K562 (cell line): ENCODE data around the gene KCNN3. TPM values are rescaled to one million over a fixed set of nuclear protein-coding genes. Genes with fewer than 3 reads are reported as not detected.

Source experiments
- ATF1 ChIP-seq, 2 experiments: fragments of 450-650 bp in 1 of 2; IDR thresholded peaks; 2 replicates each; pipeline ENCODE4 v1.6.1; 2016; ENCODE audit warnings: missing compliant biosample characterization in 1 of 2, missing genetic modification characterization in 1 of 2
- NCOA2 ChIP-seq, 2 experiments: fragments of 450-650 bp; IDR thresholded peaks; 2 replicates each; pipeline ENCODE4 v1.6.1; 2018; ENCODE audit warnings: mild to moderate bottlenecking in 2 of 2, moderate library complexity in 1 of 2; ENCODE audit not compliant: partially characterized antibody in 2 of 2
- ZNF384 ChIP-seq: IDR thresholded peaks from 2 replicates; pipeline ENCODE4 v1.6.1; 2012; ENCODE audit warnings: low read depth, low read length, improper control_type of control experiment
- polyA plus RNA-seq, 8 experiments: library from polyadenylated mRNA; depleted of rRNA in 4 of 8; stranded (reverse) in 5 of 8; unstranded in 3 of 8; fragments of >200 nt; fragmentation: Nextera tagmentation in 2 of 8; fragmentation: Illumina TruSeq in 1 of 8; extraction: Ambion mirVana in 2 of 8; extraction: Trizol in 1 of 8; gene quantifications; 2 replicates each; pipeline versions ENCODE4 v1.2.1 to v1.2.3, GENCODE V29; 2011 to 2014; ENCODE audit warnings: inconsistent platforms in 1 of 8, missing spikeins in 1 of 8
- total RNA-seq, 7 experiments: library from RNA; depleted of rRNA in 6 of 7; stranded (reverse); fragments of >200 nt in 6 of 7; fragmentation: Illumina TruSeq in 2 of 7; extraction: Trizol in 2 of 7; gene quantifications; 2 replicates each; pipeline versions ENCODE4 v1.2.1 to v1.2.3, GENCODE V29; 2011 to 2021; ENCODE audit warnings: low replicate concordance in 1 of 7
- TF ChIP-seq, protein P1 (sequence below): fragments of 150-350 bp; IDR thresholded peaks from 2 replicates; pipeline ENCODE4 v1.6.1; 2014; ENCODE audit warnings: low read depth, mild to moderate bottlenecking, low read length, borderline replicate concordance
- TF ChIP-seq, protein P2 (sequence below): fragments of 200-400 bp; formaldehyde crosslinking; IDR thresholded peaks from 2 replicates; pipeline ENCODE4 v1.6.1; 2017; ENCODE audit warnings: mild to moderate bottlenecking, low read depth, low read length, moderate library complexity
- TF ChIP-seq, protein P3 (sequence below), 3 experiments: IDR thresholded peaks in 2 of 3; conservative IDR thresholded peaks in 1 of 3; 2 replicates each; pipeline ENCODE4 v1.5.1; 2011 to 2012; ENCODE audit warnings: low read length in 3 of 3, mild to moderate bottlenecking in 3 of 3, control low read depth in 2 of 3, improper control_type of control experiment in 1 of 3, inconsistent platforms in 1 of 3, low read depth in 1 of 3, mixed read lengths in 1 of 3, moderate library complexity in 1 of 3; ENCODE audit not compliant: insufficient read depth in 2 of 3
- TF ChIP-seq, protein P4 (sequence below): fragments of 450-650 bp; conservative IDR thresholded peaks from 2 replicates; pipeline ENCODE4 v1.6.1; 2016; ENCODE audit warnings: missing genetic modification characterization, low read depth, mild to moderate bottlenecking, control low read depth, missing compliant biosample characterization
- TF ChIP-seq, protein P5 (sequence below): sonication (generic); formaldehyde crosslinking; IDR thresholded peaks from 2 replicates; pipeline ENCODE4 v1.8.0; 2023; ENCODE audit warnings: missing genetic modification reagents, mild to moderate bottlenecking, borderline replicate concordance

The KCNN3 gene
- total and polyA plus RNA-seq, 9 of the 15 experiments (the other 6 are each of a cell fraction or from before 2014, with no cell fraction given), result 0.02 to 0.03 TPM; not detected in 7

DNA sequence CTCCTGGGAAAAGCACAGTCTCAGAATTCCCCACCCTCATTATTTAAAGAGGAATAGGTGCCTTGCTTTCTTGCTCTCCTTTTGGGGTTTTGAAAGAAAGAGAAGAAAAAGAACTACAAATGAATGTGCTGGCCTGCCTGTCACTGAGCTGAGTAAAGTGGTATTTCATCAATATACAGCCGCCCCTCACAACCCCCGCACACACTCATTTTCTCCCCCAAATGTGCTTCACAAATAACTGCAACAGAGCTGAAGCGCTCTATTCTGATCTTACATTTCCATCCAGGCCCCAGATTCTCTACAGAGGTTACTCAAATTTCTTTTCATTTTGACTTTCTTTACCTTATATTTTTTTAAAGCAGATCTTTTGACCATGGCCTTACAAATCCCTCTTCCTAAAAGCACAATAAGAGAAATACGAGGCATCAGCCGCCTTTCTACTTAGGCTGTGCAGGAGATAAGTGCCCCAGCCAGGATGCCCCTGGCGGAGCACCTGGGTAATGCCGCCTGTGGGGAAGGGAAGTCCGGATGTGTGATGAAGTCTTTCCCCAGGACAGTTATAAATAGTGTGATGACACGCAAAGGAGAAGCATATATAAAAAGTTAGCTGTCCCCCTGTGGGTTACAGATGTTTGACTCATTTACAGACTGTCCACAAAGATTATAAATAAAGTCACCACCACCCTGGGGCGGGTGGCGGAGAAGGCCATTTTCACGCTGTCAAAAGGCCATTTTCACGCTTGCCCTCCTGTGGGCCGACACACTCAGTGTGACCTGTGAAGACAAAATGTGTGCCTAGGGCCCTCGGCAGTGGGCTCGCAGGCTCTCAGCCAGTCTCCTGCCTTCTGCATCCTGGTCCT lies 6.5 kb downstream of the KCNN3 start (continued):
- TF ChIP-seq, protein P1, sequence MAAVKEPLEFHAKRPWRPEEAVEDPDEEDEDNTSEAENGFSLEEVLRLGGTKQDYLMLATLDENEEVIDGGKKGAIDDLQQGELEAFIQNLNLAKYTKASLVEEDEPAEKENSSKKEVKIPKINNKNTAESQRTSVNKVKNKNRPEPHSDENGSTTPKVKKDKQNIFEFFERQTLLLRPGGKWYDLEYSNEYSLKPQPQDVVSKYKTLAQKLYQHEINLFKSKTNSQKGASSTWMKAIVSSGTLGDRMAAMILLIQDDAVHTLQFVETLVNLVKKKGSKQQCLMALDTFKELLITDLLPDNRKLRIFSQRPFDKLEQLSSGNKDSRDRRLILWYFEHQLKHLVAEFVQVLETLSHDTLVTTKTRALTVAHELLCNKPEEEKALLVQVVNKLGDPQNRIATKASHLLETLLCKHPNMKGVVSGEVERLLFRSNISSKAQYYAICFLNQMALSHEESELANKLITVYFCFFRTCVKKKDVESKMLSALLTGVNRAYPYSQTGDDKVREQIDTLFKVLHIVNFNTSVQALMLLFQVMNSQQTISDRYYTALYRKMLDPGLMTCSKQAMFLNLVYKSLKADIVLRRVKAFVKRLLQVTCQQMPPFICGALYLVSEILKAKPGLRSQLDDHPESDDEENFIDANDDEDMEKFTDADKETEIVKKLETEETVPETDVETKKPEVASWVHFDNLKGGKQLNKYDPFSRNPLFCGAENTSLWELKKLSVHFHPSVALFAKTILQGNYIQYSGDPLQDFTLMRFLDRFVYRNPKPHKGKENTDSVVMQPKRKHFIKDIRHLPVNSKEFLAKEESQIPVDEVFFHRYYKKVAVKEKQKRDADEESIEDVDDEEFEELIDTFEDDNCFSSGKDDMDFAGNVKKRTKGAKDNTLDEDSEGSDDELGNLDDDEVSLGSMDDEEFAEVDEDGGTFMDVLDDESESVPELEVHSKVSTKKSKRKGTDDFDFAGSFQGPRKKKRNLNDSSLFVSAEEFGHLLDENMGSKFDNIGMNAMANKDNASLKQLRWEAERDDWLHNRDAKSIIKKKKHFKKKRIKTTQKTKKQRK, result no peak
- TF ChIP-seq, protein P2, sequence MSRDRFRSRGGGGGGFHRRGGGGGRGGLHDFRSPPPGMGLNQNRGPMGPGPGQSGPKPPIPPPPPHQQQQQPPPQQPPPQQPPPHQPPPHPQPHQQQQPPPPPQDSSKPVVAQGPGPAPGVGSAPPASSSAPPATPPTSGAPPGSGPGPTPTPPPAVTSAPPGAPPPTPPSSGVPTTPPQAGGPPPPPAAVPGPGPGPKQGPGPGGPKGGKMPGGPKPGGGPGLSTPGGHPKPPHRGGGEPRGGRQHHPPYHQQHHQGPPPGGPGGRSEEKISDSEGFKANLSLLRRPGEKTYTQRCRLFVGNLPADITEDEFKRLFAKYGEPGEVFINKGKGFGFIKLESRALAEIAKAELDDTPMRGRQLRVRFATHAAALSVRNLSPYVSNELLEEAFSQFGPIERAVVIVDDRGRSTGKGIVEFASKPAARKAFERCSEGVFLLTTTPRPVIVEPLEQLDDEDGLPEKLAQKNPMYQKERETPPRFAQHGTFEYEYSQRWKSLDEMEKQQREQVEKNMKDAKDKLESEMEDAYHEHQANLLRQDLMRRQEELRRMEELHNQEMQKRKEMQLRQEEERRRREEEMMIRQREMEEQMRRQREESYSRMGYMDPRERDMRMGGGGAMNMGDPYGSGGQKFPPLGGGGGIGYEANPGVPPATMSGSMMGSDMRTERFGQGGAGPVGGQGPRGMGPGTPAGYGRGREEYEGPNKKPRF, result no peak
- TF ChIP-seq, protein P3, sequence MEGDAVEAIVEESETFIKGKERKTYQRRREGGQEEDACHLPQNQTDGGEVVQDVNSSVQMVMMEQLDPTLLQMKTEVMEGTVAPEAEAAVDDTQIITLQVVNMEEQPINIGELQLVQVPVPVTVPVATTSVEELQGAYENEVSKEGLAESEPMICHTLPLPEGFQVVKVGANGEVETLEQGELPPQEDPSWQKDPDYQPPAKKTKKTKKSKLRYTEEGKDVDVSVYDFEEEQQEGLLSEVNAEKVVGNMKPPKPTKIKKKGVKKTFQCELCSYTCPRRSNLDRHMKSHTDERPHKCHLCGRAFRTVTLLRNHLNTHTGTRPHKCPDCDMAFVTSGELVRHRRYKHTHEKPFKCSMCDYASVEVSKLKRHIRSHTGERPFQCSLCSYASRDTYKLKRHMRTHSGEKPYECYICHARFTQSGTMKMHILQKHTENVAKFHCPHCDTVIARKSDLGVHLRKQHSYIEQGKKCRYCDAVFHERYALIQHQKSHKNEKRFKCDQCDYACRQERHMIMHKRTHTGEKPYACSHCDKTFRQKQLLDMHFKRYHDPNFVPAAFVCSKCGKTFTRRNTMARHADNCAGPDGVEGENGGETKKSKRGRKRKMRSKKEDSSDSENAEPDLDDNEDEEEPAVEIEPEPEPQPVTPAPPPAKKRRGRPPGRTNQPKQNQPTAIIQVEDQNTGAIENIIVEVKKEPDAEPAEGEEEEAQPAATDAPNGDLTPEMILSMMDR (IDR thresholded peaks at IDR 0.05 in 2 of 3, conservative IDR thresholded peaks at IDR 0.05 in 1 of 3; ENCODE audit: insufficient read depth in 2 of 3, low read depth in 1 of 3, low read length in 3 of 3), result peak; percentile 67 to 84 (median 78)
- TF ChIP-seq NCOA2 (IDR thresholded peaks at IDR 0.05; ENCODE audit: partially characterized antibody in 2 of 2) (no peak), ATF1 (CRISPR knock-in tag; IDR thresholded peaks at IDR 0.05) (no peak), ATF1 (tag; IDR thresholded peaks at IDR 0.05) (peak; percentile 15; the same call in 1 of the 2 replicates), ZNF384 (no peak)
- TF ChIP-seq, protein P4, sequence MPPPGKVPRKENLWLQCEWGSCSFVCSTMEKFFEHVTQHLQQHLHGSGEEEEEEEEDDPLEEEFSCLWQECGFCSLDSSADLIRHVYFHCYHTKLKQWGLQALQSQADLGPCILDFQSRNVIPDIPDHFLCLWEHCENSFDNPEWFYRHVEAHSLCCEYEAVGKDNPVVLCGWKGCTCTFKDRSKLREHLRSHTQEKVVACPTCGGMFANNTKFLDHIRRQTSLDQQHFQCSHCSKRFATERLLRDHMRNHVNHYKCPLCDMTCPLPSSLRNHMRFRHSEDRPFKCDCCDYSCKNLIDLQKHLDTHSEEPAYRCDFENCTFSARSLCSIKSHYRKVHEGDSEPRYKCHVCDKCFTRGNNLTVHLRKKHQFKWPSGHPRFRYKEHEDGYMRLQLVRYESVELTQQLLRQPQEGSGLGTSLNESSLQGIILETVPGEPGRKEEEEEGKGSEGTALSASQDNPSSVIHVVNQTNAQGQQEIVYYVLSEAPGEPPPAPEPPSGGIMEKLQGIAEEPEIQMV (tag), result no peak
- TF ChIP-seq, protein P5, sequence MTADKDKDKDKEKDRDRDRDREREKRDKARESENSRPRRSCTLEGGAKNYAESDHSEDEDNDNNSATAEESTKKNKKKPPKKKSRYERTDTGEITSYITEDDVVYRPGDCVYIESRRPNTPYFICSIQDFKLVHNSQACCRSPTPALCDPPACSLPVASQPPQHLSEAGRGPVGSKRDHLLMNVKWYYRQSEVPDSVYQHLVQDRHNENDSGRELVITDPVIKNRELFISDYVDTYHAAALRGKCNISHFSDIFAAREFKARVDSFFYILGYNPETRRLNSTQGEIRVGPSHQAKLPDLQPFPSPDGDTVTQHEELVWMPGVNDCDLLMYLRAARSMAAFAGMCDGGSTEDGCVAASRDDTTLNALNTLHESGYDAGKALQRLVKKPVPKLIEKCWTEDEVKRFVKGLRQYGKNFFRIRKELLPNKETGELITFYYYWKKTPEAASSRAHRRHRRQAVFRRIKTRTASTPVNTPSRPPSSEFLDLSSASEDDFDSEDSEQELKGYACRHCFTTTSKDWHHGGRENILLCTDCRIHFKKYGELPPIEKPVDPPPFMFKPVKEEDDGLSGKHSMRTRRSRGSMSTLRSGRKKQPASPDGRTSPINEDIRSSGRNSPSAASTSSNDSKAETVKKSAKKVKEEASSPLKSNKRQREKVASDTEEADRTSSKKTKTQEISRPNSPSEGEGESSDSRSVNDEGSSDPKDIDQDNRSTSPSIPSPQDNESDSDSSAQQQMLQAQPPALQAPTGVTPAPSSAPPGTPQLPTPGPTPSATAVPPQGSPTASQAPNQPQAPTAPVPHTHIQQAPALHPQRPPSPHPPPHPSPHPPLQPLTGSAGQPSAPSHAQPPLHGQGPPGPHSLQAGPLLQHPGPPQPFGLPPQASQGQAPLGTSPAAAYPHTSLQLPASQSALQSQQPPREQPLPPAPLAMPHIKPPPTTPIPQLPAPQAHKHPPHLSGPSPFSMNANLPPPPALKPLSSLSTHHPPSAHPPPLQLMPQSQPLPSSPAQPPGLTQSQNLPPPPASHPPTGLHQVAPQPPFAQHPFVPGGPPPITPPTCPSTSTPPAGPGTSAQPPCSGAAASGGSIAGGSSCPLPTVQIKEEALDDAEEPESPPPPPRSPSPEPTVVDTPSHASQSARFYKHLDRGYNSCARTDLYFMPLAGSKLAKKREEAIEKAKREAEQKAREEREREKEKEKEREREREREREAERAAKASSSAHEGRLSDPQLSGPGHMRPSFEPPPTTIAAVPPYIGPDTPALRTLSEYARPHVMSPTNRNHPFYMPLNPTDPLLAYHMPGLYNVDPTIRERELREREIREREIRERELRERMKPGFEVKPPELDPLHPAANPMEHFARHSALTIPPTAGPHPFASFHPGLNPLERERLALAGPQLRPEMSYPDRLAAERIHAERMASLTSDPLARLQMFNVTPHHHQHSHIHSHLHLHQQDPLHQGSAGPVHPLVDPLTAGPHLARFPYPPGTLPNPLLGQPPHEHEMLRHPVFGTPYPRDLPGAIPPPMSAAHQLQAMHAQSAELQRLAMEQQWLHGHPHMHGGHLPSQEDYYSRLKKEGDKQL, result no peak
